NCI-H1105 (cell line): Measurements from ENCODE around the gene MIR17HG.

Experiments used
- DNase-seq: peaks from one replicate; lab custom pipeline; 2025; lab: John Stamatoyannopoulos, UW

The MIR17HG gene

GRCh38 chr13:91368676-91369440 lies 21.4 kb downstream of the MIR17HG start:
- DNase-seq = no peak

- no peak for DNase-seq
Measured at GRCh38 chr13:91369441-91369831, 21.9 kb downstream of the MIR17HG start.

DNA sequence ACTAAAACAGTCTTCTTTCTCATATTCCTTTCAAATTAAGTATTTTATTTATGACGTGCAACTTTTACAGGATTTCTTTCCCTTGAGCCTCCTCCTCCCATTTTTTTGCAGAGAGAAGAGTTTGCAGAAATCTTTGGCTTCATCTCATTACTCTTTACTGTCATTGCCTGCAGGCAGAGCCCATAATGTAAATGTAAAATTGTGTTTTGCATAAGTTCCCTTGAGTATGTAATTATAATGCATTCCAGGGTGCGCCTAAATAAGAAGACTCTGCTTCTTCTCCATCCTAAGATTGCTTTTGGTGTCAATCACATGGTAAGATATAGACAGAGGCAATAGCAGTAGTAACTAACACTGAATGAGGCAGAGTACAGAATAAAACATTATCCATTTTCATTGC lies 23.0 kb downstream of the MIR17HG start:
- DNase-seq = no peak

- no peak for DNase-seq
Measured at GRCh38 chr13:91372911-91373310, 25.4 kb downstream of the MIR17HG start.

GRCh38 chr13:91375116-91375729 lies 27.7 kb downstream of the MIR17HG start:
- DNase-seq = no peak

- no peak for DNase-seq
Measured at GRCh38 chr13:91381371-91381770, 33.9 kb downstream of the MIR17HG start.

GRCh38 chr13:91383836-91384235 lies 36.3 kb downstream of the MIR17HG start:
- DNase-seq = no peak

GRCh38 chr13:91384896-91385295 lies 37.4 kb downstream of the MIR17HG start:
- DNase-seq = no peak

GRCh38 chr13:91389186-91389585 lies 41.7 kb downstream of the MIR17HG start:
- no peak for DNase-seq

DNA sequence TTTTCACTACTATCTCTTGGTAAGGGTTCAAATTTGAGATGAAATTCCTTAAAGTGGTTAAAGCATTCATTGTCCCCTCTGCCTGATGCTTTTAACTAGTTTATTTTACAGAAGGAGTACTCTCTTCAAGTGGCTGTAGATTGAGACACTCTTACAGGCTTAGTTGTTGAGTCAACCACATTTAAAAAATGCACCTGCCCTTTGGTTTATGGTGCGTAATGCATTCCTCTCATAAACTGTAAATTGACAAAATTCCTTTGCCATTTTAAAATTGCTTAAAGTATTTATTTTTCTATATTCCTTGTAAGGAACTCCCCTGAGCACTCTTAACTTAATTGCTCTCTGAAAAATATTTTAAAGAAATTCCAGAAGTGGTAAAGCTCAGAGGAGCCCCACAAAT lies 50.1 kb downstream of the MIR17HG start:
- no peak for DNase-seq

DNA sequence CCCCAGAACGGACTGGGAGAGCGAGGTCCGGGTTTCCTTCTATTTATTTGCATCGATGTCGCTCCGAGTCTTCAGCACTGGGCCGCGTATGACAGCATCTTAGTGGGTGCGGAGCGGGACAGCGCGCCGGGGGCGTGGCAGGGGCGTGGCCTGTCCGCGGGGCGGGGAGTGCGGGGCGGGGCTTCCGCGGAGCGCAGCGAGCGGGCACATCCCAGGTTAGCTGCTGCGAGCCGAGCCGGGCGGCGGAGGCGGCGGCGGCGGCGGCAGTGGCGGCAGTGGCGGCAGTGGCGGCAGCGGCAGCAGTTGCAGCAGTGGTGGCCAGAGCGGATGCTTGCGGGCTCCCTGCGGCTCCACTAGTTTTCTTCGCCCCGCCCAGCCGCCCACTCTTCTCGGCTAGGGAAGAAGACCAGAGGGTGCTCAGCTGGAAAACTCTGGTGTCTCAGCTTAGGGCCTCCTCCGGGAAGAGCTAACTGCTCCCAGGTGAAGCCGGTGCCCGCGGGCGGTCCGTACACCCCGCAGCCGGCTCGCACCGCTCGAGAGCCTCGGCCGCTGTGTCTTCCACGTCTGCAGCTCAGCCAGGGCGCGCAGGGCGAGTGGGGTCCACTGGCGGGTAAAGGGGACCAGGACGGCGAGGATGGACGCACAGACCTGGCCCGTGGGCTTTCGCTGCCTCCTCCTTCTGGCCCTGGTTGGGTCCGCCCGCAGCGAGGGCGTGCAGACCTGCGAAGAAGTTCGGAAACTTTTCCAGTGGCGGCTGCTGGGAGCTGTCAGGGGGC lies 51.1 kb downstream of the MIR17HG start, which contains the start of gene GPC5:
Gene GPC5, plus strand, starts transcription at position 209 of the 776 bp plus-strand sequence.
- DNase-seq = peak; percentile 25

GRCh38 chr13:91399189-91400062 lies 51.9 kb downstream of the MIR17HG start:
- DNase-seq = no peak

DNA sequence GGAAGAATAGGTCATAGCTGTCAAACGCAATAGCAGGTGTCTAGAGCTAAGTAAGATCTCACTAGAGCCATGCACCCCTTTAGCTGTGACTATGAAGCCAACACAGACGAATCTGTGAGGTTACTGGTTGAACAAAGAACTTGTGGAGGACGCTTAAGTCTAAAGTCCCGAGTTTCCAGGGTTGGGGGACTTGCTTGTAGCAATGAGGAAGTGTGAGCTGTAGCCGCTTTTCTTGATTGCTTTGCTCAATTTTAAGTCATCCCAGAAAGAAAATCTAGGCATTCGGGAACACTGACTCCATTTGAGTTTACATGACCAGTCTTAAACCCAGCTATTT lies 52.5 kb downstream of the MIR17HG start:
- DNase-seq = no peak

DNA sequence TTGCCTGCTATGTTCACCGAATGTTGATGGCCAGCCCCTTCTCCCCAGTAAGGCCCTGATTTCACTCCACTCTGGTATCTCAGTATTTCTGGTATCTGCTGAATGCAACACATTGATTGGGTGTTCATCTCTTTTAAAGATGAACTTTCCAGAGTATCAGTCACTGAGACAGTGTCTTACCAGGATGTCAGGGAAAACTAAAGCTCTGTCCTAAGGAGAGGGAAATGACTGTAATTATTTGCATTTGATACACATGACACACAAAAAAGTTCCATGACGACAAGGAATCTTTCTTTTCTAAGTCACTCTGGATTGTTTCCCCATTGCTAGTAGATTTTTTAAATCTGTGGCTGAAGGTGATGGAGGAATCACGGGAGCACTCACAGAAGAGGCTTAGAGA lies 53.2 kb downstream of the MIR17HG start:
- DNase-seq = no peak

- DNase-seq = no peak
Measured at GRCh38 chr13:91401920-91402319, 54.4 kb downstream of the MIR17HG start.
